Upper lobe of left lung (tissue), 4 donors: ENCODE results near the gene SPACA9.

ENCODE experiments used
- CTCF ChIP-seq, 6 experiments: fragments of 450-650 bp in 4 of 6; fragments of 200-600 bp in 2 of 6; sonication (generic) in 2 of 6; IDR thresholded peaks; one replicate each; pipeline ENCODE4 v1.5.1; 2016 to 2019; ENCODE audit warnings: antibody characterized with exemption in 6 of 6
- POLR2AphosphoS5 ChIP-seq, 2 donors: sonication (generic); formaldehyde crosslinking; IDR thresholded peaks; one replicate each; pipeline ENCODE4 v1.5.1; 2017; ENCODE audit warnings: antibody characterized with exemption in 2 of 2

GRCh38 chr9:132832171-132832881 is 46.4 kb upstream of the SPACA9 start:
- TF ChIP-seq CTCF (IDR thresholded peaks at IDR 0.05) = no peak
- TF ChIP-seq POLR2AphosphoS5 (IDR thresholded peaks at IDR 0.05) = no peak
